HTERT RPE-1 (cell line): ENCODE measurements around the gene FAM229A.
"Not testable (repeated sequence)": the region's sequence is repeated elsewhere in the genome, so short reads cannot be mapped to it uniquely, and the experiment has no call there.

Source experiments
- in situ Hi-C: fragments of 300-500 bp; cut with MboI; formaldehyde crosslinking; loops from 4 replicates; pipeline ENCODE4 v1.14.3; 2020; ENCODE audit warnings: low sequenced_read_pairs

Gene FAM229A

GRCh38 chr1:32377541-32378220 lies 15.4 kb upstream of the FAM229A start:
- in situ Hi-C loops: no loop called here

GRCh38 chr1:32376199-32376598 lies 13.9 kb upstream of the FAM229A start:
- in situ Hi-C loops: no loop called here

- in situ Hi-C loops: no loop called here
These were observed 11.8 kb upstream of the FAM229A start for GRCh38 chr1:32373996-32374592.

GRCh38 chr1:32372149-32372756 lies 10.0 kb upstream of the FAM229A start:
- in situ Hi-C loops: no loop called here

GRCh38 chr1:32367912-32368635 lies 5.8 kb upstream of the FAM229A start:
- in situ Hi-C loops: no loop called here

GRCh38 chr1:32365445-32365844 lies 3.2 kb upstream of the FAM229A start:
- in situ Hi-C loops: no loop called here

GRCh38 chr1:32364836-32365235 lies 2.6 kb upstream of the FAM229A start:
- in situ Hi-C loops: no loop called here

GRCh38 chr1:32363713-32364112 lies 1.4 kb upstream of the FAM229A start:
- in situ Hi-C loops: no loop called here

GRCh38 chr1:32361674-32362473 lies 411 bp downstream of the FAM229A start:
- in situ Hi-C loops: no loop called here

GRCh38 chr1:32361308-32361673 lies 994 bp downstream of the FAM229A start:
- in situ Hi-C loops: no loop called here

- in situ Hi-C loops: no loop called here
These were observed 3.9 kb downstream of the FAM229A start for GRCh38 chr1:32358435-32358834.

GRCh38 chr1:32357614-32358013 lies 4.7 kb downstream of the FAM229A start:
- in situ Hi-C loops: no loop called here

- in situ Hi-C loops: no loop called here
These were observed 5.8 kb downstream of the FAM229A start for GRCh38 chr1:32356478-32356877.

GRCh38 chr1:32355778-32356177 lies 6.5 kb downstream of the FAM229A start:
- in situ Hi-C loops: not testable (repeated sequence)

GRCh38 chr1:32353886-32354570 lies 8.3 kb downstream of the FAM229A start:
- in situ Hi-C loops: no loop called here

GRCh38 chr1:32353431-32353830 lies 8.9 kb downstream of the FAM229A start:
- in situ Hi-C loops: no loop called here

GRCh38 chr1:32352831-32353383 lies 9.4 kb downstream of the FAM229A start:
- in situ Hi-C loops: no loop called here

- in situ Hi-C loops: no loop called here
These were observed 10.0 kb downstream of the FAM229A start for GRCh38 chr1:32352239-32352745.

GRCh38 chr1:32351399-32352238 lies 10.7 kb downstream of the FAM229A start:
- in situ Hi-C loops: no loop called here
